ENCODE results near the gene PLOD2.

- TF ChIP-seq EZH2phosphoT487 (IDR thresholded peaks at IDR 0.05; ENCODE audit: low read length) (no peak), CTCF (IDR thresholded peaks at IDR 0.05; ENCODE audit: low read length) (no peak)
Measured at GRCh38 chr3:146177072-146177471, 16.1 kb upstream of the PLOD2 start.
